Hepatocyte (in vitro differentiated cells): ENCODE data around the gene PIGK. TPM values are rescaled to one million over a fixed set of nuclear protein-coding genes. Genes with fewer than 3 reads are reported as not detected.

Source experiments
- DNase-seq: peaks from one replicate; pipeline ENCODE4 v3.0.0-alpha.2; 2016; ENCODE audit warnings: low spot score
- H2AFZ ChIP-seq: fragments of 200-600 bp; sonication (generic); 2 replicates; pipeline ENCODE4 v1.6.0; 2016; ENCODE audit warnings: antibody characterized with exemption, mild to moderate bottlenecking
- H3K27ac ChIP-seq: fragments of 200-600 bp; sonication (generic); 2 replicates; pipeline ENCODE4 v1.5.1; 2016; ENCODE audit warnings: mild to moderate bottlenecking
- H3K27me3 ChIP-seq: fragments of 200-600 bp; sonication (generic); 2 replicates; pipeline ENCODE4 v1.6.1; 2016
- H3K36me3 ChIP-seq: fragments of 200-600 bp; sonication (generic); replicated peaks from 2 replicates; pipeline ENCODE4 v1.5.1; 2016; ENCODE audit warnings: low read depth; ENCODE audit not compliant: insufficient read depth
- H3K4me1 ChIP-seq: fragments of 200-600 bp; sonication (generic); 2 replicates; pipeline ENCODE4 v1.5.1; 2016; ENCODE audit warnings: mild to moderate bottlenecking, moderate library complexity; ENCODE audit not compliant: insufficient read depth
- H3K4me2 ChIP-seq: fragments of 200-600 bp; sonication (generic); 2 replicates; pipeline ENCODE4 v1.6.0; 2016
- H3K4me3 ChIP-seq: fragments of 200-600 bp; sonication (generic); 2 replicates; pipeline ENCODE4 v1.5.1; 2016; ENCODE audit warnings: mild to moderate bottlenecking
- H3K79me2 ChIP-seq: fragments of 200-600 bp; sonication (generic); 2 replicates; pipeline ENCODE4 v1.6.0; 2017; ENCODE audit warnings: mild to moderate bottlenecking
- H3K9me2 ChIP-seq: fragments of 200-600 bp; sonication (generic); replicated peaks from 2 replicates; pipeline ENCODE4 v1.6.0; 2017; ENCODE audit warnings: mild to moderate bottlenecking; ENCODE audit not compliant: insufficient read depth
- H3K9me3 ChIP-seq: fragments of 200-600 bp; sonication (generic); 2 replicates; pipeline ENCODE4 v1.5.1; 2016; ENCODE audit warnings: low read depth, mild to moderate bottlenecking
- H4K20me1 ChIP-seq: fragments of 200-600 bp; sonication (generic); 2 replicates; pipeline ENCODE4 v1.6.0; 2016; ENCODE audit warnings: mild to moderate bottlenecking; ENCODE audit not compliant: insufficient read depth, poor library complexity, severe bottlenecking
- EZH2 ChIP-seq: fragments of 200-600 bp; sonication (generic); IDR thresholded peaks from 2 replicates; pipeline ENCODE4 v1.6.1; 2016; ENCODE audit warnings: antibody characterized with exemption, mild to moderate bottlenecking, borderline replicate concordance
- EZH2phosphoT487 ChIP-seq: fragments of 200-600 bp; sonication (generic); IDR thresholded peaks from one replicate; pipeline ENCODE4 v1.6.1; 2018; ENCODE audit warnings: antibody characterized with exemption, mild to moderate bottlenecking, low read depth, moderate library complexity; ENCODE audit not compliant: unreplicated experiment, severe bottlenecking
- WGBS: methylation state at CpG from one replicate; pipeline ENCODE4 v1.1.6; 2016; ENCODE audit warnings: low lambda C conversion rate; ENCODE audit errors: missing lambda C conversion rate; 5-methylcytosine and 5-hydroxymethylcytosine counted together
- polyA plus RNA-seq: library from polyadenylated mRNA; unstranded; fragments of >200 nt; fragmentation: Nextera tagmentation; extraction: Ambion mirVana; gene quantifications from 2 replicates; pipeline ENCODE4 v1.2.1, GENCODE V29; 2016
- total RNA-seq: library from RNA; depleted of rRNA; stranded (reverse); fragments of >200 nt; gene quantifications from 2 replicates; pipeline ENCODE4 v1.2.3, GENCODE V29; 2014
- TF ChIP-seq, protein P1 (sequence below): fragments of 200-600 bp; sonication (generic); IDR thresholded peaks from 2 replicates; pipeline ENCODE4 v1.5.1; 2016; ENCODE audit warnings: antibody characterized with exemption, mild to moderate bottlenecking; ENCODE audit not compliant: poor library complexity

The PIGK gene
- total and polyA plus RNA-seq, 2 experiments from 2014 or later = 19.4 to 37.1 TPM

DNA sequence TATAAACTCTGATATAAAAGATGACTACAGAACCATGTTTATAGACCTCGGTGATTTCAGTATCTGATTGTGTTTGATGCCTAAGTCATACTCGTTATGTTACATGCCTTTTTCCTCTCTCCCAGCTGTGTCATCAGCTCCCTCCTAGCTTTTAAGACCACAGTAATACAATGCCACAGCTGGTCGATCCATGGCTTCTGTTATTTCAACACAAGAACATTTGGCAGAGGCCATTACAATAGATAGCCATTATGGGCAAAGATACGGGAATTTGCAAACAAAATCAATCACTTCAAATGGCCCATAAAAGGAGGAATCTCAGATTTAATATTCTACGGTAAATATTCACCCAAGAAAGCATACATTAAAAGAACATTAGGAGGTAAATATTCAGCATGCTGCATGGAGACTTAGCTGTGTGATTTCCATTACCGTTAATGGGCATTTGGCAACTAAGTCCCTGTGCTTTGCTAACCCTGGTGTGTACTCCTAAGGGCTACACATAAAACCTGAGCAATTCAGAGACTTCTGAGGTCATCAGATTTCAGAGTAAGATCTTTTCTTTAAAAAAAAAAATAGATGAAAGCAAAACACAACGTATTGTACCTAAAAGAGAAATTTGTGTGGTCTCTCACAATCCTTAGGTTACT is 153.4 kb downstream of the PIGK start:
- H3K4me3 ChIP-seq = no peak overlapping the region
- H3K27ac ChIP-seq = no peak overlapping the region
- H4K20me1 ChIP-seq = no peaks in the 10 kb centered on the region
- no peaks in the 10 kb centered on the region for H3K9me2 ChIP-seq
- no peak overlapping the region for H2AFZ ChIP-seq
- TF ChIP-seq EZH2 (no peak), EZH2phosphoT487 (no peak)
- TF ChIP-seq, protein P1, sequence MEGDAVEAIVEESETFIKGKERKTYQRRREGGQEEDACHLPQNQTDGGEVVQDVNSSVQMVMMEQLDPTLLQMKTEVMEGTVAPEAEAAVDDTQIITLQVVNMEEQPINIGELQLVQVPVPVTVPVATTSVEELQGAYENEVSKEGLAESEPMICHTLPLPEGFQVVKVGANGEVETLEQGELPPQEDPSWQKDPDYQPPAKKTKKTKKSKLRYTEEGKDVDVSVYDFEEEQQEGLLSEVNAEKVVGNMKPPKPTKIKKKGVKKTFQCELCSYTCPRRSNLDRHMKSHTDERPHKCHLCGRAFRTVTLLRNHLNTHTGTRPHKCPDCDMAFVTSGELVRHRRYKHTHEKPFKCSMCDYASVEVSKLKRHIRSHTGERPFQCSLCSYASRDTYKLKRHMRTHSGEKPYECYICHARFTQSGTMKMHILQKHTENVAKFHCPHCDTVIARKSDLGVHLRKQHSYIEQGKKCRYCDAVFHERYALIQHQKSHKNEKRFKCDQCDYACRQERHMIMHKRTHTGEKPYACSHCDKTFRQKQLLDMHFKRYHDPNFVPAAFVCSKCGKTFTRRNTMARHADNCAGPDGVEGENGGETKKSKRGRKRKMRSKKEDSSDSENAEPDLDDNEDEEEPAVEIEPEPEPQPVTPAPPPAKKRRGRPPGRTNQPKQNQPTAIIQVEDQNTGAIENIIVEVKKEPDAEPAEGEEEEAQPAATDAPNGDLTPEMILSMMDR = no peak
- no peak overlapping the region for H3K4me2 ChIP-seq
- DNase-seq = no peak
- H3K27me3 ChIP-seq = no peaks in the 10 kb centered on the region
- H3K79me2 ChIP-seq = no peaks in the 10 kb centered on the region
- H3K4me1 ChIP-seq = no peaks in the 10 kb centered on the region
- no peaks in the 10 kb centered on the region for H3K36me3 ChIP-seq
- H3K9me3 ChIP-seq = no peaks in the 10 kb centered on the region
- WGBS = 78% methylated on average over 7 of the region's 7 CpGs

DNA sequence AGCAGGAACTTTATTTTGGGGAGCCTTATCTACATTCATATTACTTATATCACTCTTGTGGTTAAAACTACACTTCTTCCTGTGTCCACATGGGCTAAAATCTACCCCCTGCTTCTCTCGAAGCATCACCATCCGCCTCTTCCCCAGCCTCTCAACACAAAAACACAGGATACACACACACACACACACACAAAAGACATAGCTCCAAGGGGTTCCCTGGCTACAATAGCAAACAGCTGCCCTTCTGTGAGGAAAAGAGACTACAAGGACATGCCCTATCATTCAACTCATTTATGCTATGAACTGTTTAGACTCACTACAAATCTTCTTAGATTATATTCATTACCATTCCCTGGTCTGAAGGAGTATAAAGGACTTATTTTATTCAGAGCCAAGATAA is 155.0 kb downstream of the PIGK start:
- no peaks in the 10 kb centered on the region for H3K36me3 ChIP-seq
- H3K27ac ChIP-seq = no peak overlapping the region
- TF ChIP-seq, protein P1 = no peak

DNA sequence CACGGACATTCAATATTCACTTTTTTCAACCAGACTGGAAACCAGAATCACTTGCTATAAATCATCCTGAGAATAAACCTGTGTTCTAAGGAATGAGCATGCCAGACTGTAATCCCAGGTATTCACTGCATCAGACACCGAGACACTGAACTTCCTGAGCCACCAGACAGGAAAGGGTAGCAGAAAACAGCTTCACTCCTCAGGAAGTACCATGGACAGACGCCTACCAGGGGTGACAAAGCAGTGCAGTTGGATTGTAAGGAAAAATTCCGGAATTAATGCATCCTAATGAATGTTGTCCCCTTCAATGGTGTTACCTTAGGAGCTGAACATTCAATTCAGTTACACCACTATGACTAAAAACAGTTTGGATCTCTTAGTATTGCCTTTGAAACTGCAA is 156.1 kb downstream of the PIGK start:
- H2AFZ ChIP-seq = no peak overlapping the region
- no peaks in the 10 kb centered on the region for H3K79me2 ChIP-seq
- H3K4me1 ChIP-seq = no peaks in the 10 kb centered on the region
- H3K4me3 ChIP-seq = no peak overlapping the region
- no peaks in the 10 kb centered on the region for H4K20me1 ChIP-seq
- DNase-seq = no peak
- no peak overlapping the region for H3K27ac ChIP-seq
- no peaks in the 10 kb centered on the region for H3K36me3 ChIP-seq
- no peaks in the 10 kb centered on the region for H3K27me3 ChIP-seq
- H3K9me2 ChIP-seq = no peaks in the 10 kb centered on the region
- no peak overlapping the region for H3K4me2 ChIP-seq
- WGBS = 70% methylated on average over 4 of the region's 4 CpGs
- H3K9me3 ChIP-seq = no peaks in the 10 kb centered on the region
- TF ChIP-seq EZH2phosphoT487 (no peak), EZH2 (no peak)
- TF ChIP-seq, protein P1 = no peak

More for the DNA sequence above, 155.0 kb downstream of the PIGK start:
- no peaks in the 10 kb centered on the region for H3K9me2 ChIP-seq
- no peaks in the 10 kb centered on the region for H4K20me1 ChIP-seq
- H3K4me3 ChIP-seq = no peak overlapping the region
- H3K27me3 ChIP-seq = no peaks in the 10 kb centered on the region
- H3K79me2 ChIP-seq = no peaks in the 10 kb centered on the region
- DNase-seq = no peak
- H2AFZ ChIP-seq = no peak overlapping the region
- H3K4me1 ChIP-seq = no peaks in the 10 kb centered on the region
- no peak overlapping the region for H3K4me2 ChIP-seq
- 100% methylated on average over 2 of the region's 2 CpGs for WGBS
- no peaks in the 10 kb centered on the region for H3K9me3 ChIP-seq

DNA sequence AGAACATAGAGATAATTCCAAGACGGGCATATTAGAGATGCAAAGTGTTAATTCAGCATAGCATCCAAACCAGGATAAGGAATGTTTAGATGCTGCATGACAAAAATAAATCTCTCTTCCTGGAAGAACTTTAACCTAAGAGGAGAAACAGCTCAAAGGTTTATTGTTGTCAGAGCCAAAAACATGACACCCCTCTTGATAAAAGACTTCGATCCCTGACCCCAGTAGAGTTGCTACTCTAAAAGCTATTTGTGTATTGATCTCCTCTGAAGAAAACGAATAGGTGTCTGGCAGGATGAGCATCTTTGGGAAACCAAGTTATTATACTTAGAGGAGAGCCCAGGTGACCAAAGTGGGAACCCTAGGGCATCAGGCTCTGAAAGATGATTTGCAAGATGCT is 158.1 kb downstream of the PIGK start:
- WGBS = 82% methylated on average over 3 of the region's 3 CpGs
- Histone ChIP-seq H3K9me3 (no peaks in the 10 kb centered on the region), H3K36me3 (no peaks in the 10 kb centered on the region)

More for the DNA sequence above, 158.1 kb downstream of the PIGK start:
- TF ChIP-seq EZH2phosphoT487 (no peak), EZH2 (no peak)
- TF ChIP-seq, protein P1 = no peak
- no peaks in the 10 kb centered on the region for H3K79me2 ChIP-seq
- H3K4me2 ChIP-seq = no peak overlapping the region
- no peaks in the 10 kb centered on the region for H3K9me2 ChIP-seq
- no peak overlapping the region for H3K4me3 ChIP-seq
- no peaks in the 10 kb centered on the region for H3K27me3 ChIP-seq
- H4K20me1 ChIP-seq = no peaks in the 10 kb centered on the region
- no peaks in the 10 kb centered on the region for H3K4me1 ChIP-seq
- H3K27ac ChIP-seq = no peak overlapping the region
- no peak for DNase-seq
- no peak overlapping the region for H2AFZ ChIP-seq
